Measurements from ENCODE around the gene LAMTOR3. TPM values are rescaled to one million over a fixed set of nuclear protein-coding genes. Genes with fewer than 3 reads are reported as not detected.

The LAMTOR3 gene
- total RNA-seq, 4 donors from 2014 or later: 26.8 to 30.3 (median 28.2) TPM

DNA sequence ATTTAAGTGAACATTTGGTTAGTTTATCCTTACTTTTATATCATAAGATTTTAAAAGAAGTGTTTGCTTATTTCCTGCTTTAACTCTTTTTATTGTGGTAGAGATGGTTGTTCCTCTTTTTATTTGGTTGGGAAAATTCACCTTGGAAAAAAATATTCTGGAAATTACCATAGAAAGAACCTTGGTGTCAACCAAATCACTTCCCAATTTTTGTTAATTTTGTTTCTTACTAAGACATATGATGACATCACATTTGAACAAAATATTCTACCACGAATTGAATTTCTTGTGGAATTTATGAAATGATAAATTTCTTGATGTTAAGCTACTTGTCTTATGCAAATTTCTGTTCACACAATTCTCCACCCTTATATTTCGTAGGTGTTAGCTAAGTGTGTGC is 33.7 kb downstream of the LAMTOR3 start:
- no peak overlapping the region for H3K27ac ChIP-seq
- WGBS, 2 donors: 78 to 86% methylated on average over 2 of the region's 2 CpGs
- H3K4me1 ChIP-seq: peaks cover 0 to 3% (median 0%) of the 10 kb centered on the region in 4 donors
- H3K4me3 ChIP-seq: no peak overlapping the region
- no peaks in the 10 kb centered on the region for H3K36me3 ChIP-seq
- H3K9me3 ChIP-seq: no peaks in the 10 kb centered on the region
- TF ChIP-seq, protein P1, sequence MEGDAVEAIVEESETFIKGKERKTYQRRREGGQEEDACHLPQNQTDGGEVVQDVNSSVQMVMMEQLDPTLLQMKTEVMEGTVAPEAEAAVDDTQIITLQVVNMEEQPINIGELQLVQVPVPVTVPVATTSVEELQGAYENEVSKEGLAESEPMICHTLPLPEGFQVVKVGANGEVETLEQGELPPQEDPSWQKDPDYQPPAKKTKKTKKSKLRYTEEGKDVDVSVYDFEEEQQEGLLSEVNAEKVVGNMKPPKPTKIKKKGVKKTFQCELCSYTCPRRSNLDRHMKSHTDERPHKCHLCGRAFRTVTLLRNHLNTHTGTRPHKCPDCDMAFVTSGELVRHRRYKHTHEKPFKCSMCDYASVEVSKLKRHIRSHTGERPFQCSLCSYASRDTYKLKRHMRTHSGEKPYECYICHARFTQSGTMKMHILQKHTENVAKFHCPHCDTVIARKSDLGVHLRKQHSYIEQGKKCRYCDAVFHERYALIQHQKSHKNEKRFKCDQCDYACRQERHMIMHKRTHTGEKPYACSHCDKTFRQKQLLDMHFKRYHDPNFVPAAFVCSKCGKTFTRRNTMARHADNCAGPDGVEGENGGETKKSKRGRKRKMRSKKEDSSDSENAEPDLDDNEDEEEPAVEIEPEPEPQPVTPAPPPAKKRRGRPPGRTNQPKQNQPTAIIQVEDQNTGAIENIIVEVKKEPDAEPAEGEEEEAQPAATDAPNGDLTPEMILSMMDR (IDR thresholded peaks at IDR 0.05): no peak
- TF ChIP-seq EP300 (IDR thresholded peaks at IDR 0.05) (no peak), POLR2A (IDR thresholded peaks at IDR 0.05) (no peak)
- H3K27me3 ChIP-seq: no peaks in the 10 kb centered on the region
- DNase-seq (ENCODE audit: low spot score in 2 of 2): no peak

GRCh38 chr4:99859618-99860017 is 34.6 kb downstream of the LAMTOR3 start:
- no peak overlapping the region for H3K27ac ChIP-seq

DNA sequence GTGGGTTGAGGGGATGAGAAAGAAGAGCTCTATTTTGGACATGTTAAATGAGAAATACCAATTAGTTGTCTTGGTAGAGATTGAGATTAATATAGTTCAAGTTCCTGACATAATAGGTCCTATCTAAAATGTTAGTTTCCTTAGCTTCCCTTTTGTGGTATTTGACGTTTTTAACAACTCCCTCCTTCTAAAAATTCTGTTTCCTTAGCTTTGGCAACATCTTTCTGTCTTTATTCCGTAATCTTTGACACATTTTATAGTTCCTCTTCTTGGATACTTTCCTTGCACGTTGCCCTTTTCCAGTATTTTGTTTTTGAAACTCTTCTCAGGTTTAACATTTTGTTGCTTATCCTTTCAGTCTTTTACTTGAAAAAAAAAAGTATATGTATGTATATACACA is 36.9 kb downstream of the LAMTOR3 start:
- Histone ChIP-seq H3K4me3 (no peak overlapping the region), H3K27me3 (no peaks in the 10 kb centered on the region), H3K36me3 (no peaks in the 10 kb centered on the region), H3K4me1 (peaks cover 0 to 7% (median 0%) of the 10 kb centered on the region in 4 donors), H3K9me3 (no peaks in the 10 kb centered on the region), H3K27ac (no peak overlapping the region)
- WGBS, 2 donors: 58 to 60% methylated on average over 3 of the region's 3 CpGs
- TF ChIP-seq POLR2A (IDR thresholded peaks at IDR 0.05) (no peak), EP300 (IDR thresholded peaks at IDR 0.05) (no peak)
- TF ChIP-seq, protein P1 (IDR thresholded peaks at IDR 0.05): no peak
- DNase-seq (ENCODE audit: low spot score in 2 of 2): no peak

More at GRCh38 chr4:99859618-99860017, 34.6 kb downstream of the LAMTOR3 start:
- TF ChIP-seq EP300 (IDR thresholded peaks at IDR 0.05): no peak
- H3K4me1 ChIP-seq: peaks cover 0 to 7% (median 0%) of the 10 kb centered on the region in 4 donors
- H3K36me3 ChIP-seq: no peaks in the 10 kb centered on the region
- H3K4me3 ChIP-seq: no peak overlapping the region
- no peak for DNase-seq (ENCODE audit: low spot score in 2 of 2)
- WGBS, 2 donors: 65 to 85% methylated on average over 2 of the region's 2 CpGs
- no peaks in the 10 kb centered on the region for H3K27me3 ChIP-seq
- H3K9me3 ChIP-seq: no peaks in the 10 kb centered on the region

DNA sequence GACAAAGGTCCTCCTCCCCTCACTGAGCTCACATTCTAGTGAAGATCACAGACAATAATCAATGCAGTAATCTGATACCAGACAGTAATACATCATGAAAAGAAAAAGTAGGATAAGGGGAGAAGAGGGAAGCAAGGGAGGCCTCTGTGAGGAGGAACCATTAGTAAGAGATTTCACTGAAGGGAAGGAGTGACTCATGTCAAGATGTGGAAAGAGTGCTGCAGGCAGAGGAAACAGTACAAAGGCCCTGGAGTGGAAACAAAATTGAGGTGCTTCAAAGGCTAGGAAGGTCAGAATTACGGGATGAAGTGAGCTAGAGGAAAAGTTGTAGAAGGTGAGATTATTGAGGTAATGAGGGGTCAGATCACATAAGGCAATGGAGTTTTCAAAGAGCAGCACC is 38.1 kb downstream of the LAMTOR3 start:
- Histone ChIP-seq H3K27ac (no peak overlapping the region), H3K4me1 (peaks cover 0 to 7% (median 0%) of the 10 kb centered on the region in 4 donors), H3K27me3 (no peaks in the 10 kb centered on the region), H3K9me3 (no peaks in the 10 kb centered on the region), H3K36me3 (no peaks in the 10 kb centered on the region), H3K4me3 (no peak overlapping the region)
- no peak for DNase-seq (ENCODE audit: low spot score in 2 of 2)
- WGBS, 2 donors: 50 to 61% methylated on average over 1 of the region's 1 CpG
- no peak for TF ChIP-seq EP300 (IDR thresholded peaks at IDR 0.05)

- Histone ChIP-seq H3K27me3 (no peaks in the 10 kb centered on the region), H3K4me3 (no peak overlapping the region), H3K4me1 (peaks cover 0 to 7% (median 0%) of the 10 kb centered on the region in 4 donors), H3K27ac (no peak overlapping the region), H3K36me3 (no peaks in the 10 kb centered on the region), H3K9me3 (no peaks in the 10 kb centered on the region)
- DNase-seq (ENCODE audit: low spot score in 2 of 2): no peak
- TF ChIP-seq EP300 (IDR thresholded peaks at IDR 0.05): no peak
- TF ChIP-seq POLR2A (IDR thresholded peaks at IDR 0.05): no peak
- TF ChIP-seq, protein P1 (IDR thresholded peaks at IDR 0.05): no peak
- 56 to 65% methylated on average over 1 of the region's 1 CpG for WGBS, 2 donors
These were observed 38.5 kb downstream of the LAMTOR3 start for GRCh38 chr4:99855678-99856077.

DNA sequence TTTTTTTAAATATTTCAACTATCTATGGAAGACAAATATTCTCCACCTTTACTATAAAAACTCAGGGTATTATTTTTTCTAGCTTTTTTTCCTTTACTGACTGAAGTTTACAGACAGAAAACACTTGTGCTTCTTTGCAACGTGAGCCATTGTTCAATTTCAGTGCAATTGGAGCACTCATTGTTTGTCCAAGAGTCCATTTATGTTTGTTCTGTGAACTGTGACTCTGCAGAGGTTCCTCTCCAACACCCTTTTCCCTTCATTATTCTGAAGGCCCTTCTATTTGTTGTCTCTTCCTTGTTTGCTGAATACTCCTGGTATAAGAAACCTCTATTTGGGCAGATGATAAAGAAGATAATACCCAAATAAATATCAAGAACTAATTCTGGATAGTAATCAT is 40.2 kb downstream of the LAMTOR3 start:
- WGBS, 2 donors: 36 to 50% methylated on average over 1 of the region's 1 CpG

More for the DNA sequence above, 40.2 kb downstream of the LAMTOR3 start:
- H3K4me3 ChIP-seq: no peak overlapping the region
- DNase-seq (ENCODE audit: low spot score in 2 of 2): no peak
- TF ChIP-seq, protein P1 (IDR thresholded peaks at IDR 0.05): no peak
- TF ChIP-seq POLR2A (IDR thresholded peaks at IDR 0.05) (no peak), EP300 (IDR thresholded peaks at IDR 0.05) (no peak)
- H3K9me3 ChIP-seq: no peaks in the 10 kb centered on the region
- peaks cover 0 to 7% (median 0%) of the 10 kb centered on the region in 4 donors for H3K4me1 ChIP-seq
- no peak overlapping the region for H3K27ac ChIP-seq
- no peaks in the 10 kb centered on the region for H3K27me3 ChIP-seq
- no peaks in the 10 kb centered on the region for H3K36me3 ChIP-seq

Measured in tibial nerve (tissue), 4 donors.